PC-3 (cell line): ENCODE results near the gene CGNL1. TPM values are rescaled to one million over a fixed set of nuclear protein-coding genes. Genes with fewer than 3 reads are reported as not detected.

Source experiments
- ATAC-seq: fragments of 200-7000 bp; cut with Tn5 transposase; 2 replicates; pipeline ENCODE4 v1.9.1; 2020; ENCODE audit warnings: mild to moderate bottlenecking, moderate library complexity
- BruUV-seq: library from RNA; stranded (reverse); fragments of 400-500 nt; replicated peaks from 2 replicates; lab custom pipeline; 2021; lab: Mats Ljungman, UMichigan
- CTCF ChIA-PET: fragments of 300-600 bp; sonication (Branson Sonifier 250); formaldehyde crosslinking; loops from one replicate; lab custom pipeline; 2022; ENCODE audit warnings: antibody characterized with exemption; lab: Charles Lee
- POLR2A ChIA-PET: fragments of 300-600 bp; sonication (Branson Sonifier 250); formaldehyde crosslinking; loops from one replicate; lab custom pipeline; 2022; ENCODE audit warnings: antibody characterized with exemption; ENCODE audit not compliant: unreplicated experiment; lab: Charles Lee
- DNase-seq: peaks from one replicate; pipeline ENCODE4 v3.0.0-alpha.2; 2015
- H2AFZ ChIP-seq: fragments of 300-600 bp; sonication (generic); 2 replicates; pipeline ENCODE4 v1.6.0; 2016; ENCODE audit warnings: antibody characterized with exemption, low read length
- H3F3A ChIP-seq: fragments of 300-600 bp; sonication (generic); one replicate; pipeline ENCODE4 v1.6.0; 2017; ENCODE audit warnings: antibody characterized with exemption, low read length, control low read depth, mild to moderate bottlenecking; ENCODE audit not compliant: unreplicated experiment
- H3K27ac ChIP-seq: fragments of 300-600 bp; sonication (generic); 2 replicates; pipeline ENCODE4 v1.5.1; 2016; ENCODE audit warnings: mild to moderate bottlenecking, low read length
- H3K27me3 ChIP-seq: fragments of 300-600 bp; sonication (generic); 2 replicates; pipeline ENCODE4 v1.6.1; 2016; ENCODE audit warnings: low read length, mixed read lengths
- H3K36me3 ChIP-seq: fragments of 300-600 bp; sonication (generic); 2 replicates; pipeline ENCODE4 v1.6.1; 2016; ENCODE audit warnings: low read depth, mixed run types, low read length, mixed read lengths
- H3K4me1 ChIP-seq: fragments of 300-600 bp; sonication (generic); 2 replicates; pipeline ENCODE4 v1.5.1; 2016; ENCODE audit warnings: low read length; ENCODE audit not compliant: insufficient read depth
- H3K4me2 ChIP-seq: fragments of 300-600 bp; sonication (generic); 2 replicates; pipeline ENCODE4 v1.6.0; 2016; ENCODE audit warnings: low read length
- H3K4me3 ChIP-seq: fragments of 300-600 bp; sonication (generic); 2 replicates; pipeline ENCODE4 v1.5.1; 2016; ENCODE audit warnings: mild to moderate bottlenecking, low read length, mixed read lengths
- H3K79me2 ChIP-seq: fragments of 300-600 bp; sonication (generic); 2 replicates; pipeline ENCODE4 v1.6.1; 2017; ENCODE audit warnings: low read length, mixed read lengths
- H3K9ac ChIP-seq: fragments of 300-600 bp; sonication (generic); 2 replicates; pipeline ENCODE4 v1.6.0; 2016; ENCODE audit warnings: mild to moderate bottlenecking, low read length
- H3K9me2 ChIP-seq: fragments of 300-600 bp; sonication (generic); replicated peaks from 2 replicates; pipeline ENCODE4 v1.6.1; 2016; ENCODE audit warnings: mixed run types, low read length, mixed read lengths
- H3K9me3 ChIP-seq: fragments of 300-600 bp; sonication (generic); 2 replicates; pipeline ENCODE4 v1.6.1; 2016; ENCODE audit warnings: low read length, mixed read lengths
- H4K20me1 ChIP-seq: fragments of 300-600 bp; sonication (generic); 2 replicates; pipeline ENCODE4 v1.6.1; 2016; ENCODE audit warnings: low read length, mixed read lengths
- CTCF ChIP-seq: fragments of 300-600 bp; sonication (generic); conservative IDR thresholded peaks from 2 replicates; pipeline ENCODE4 v1.5.1; 2017; ENCODE audit warnings: antibody characterized with exemption, low read depth, mild to moderate bottlenecking, low read length
- EZH2 ChIP-seq: fragments of 300-600 bp; sonication (generic); IDR thresholded peaks from one replicate; pipeline ENCODE4 v1.6.1; 2017; ENCODE audit warnings: antibody characterized with exemption, mild to moderate bottlenecking, low read length; ENCODE audit not compliant: unreplicated experiment
- EZH2phosphoT487 ChIP-seq: fragments of 300-600 bp; sonication (generic); IDR thresholded peaks from 2 replicates; pipeline ENCODE4 v1.6.1; 2018; ENCODE audit warnings: mild to moderate bottlenecking, antibody characterized with exemption, low read length, borderline replicate concordance
- intact Hi-C: fragments of 100-400 bp; cut with micrococcal nuclease; formaldehyde crosslinking; loops from 2 replicates; pipeline ENCODE4 v1.9.0; 2023
- total RNA-seq: library from RNA; depleted of rRNA; stranded (reverse); fragments of >200 nt; gene quantifications from 2 replicates; pipeline ENCODE4 v1.2.3, GENCODE V29; 2014

Gene CGNL1
- total RNA-seq, 1 experiment from 2014 or later: 0.66 TPM

GRCh38 chr15:57377478-57377847 lies 1.2 kb downstream of the CGNL1 start:
- no peaks in the 10 kb centered on the region for H3F3A ChIP-seq
- H3K79me2 ChIP-seq: no peaks in the 10 kb centered on the region
- no peaks in the 10 kb centered on the region for H4K20me1 ChIP-seq
- POLR2A ChIA-PET: no interaction called here
- BruUV-seq: no TSS peak
- H3K9me2 ChIP-seq: no peaks in the 10 kb centered on the region
- intact Hi-C loops: loop anchor here (5.0 to 10.0 kb wide), 2 partner anchors 85 to 147 kb away; no protein-coding TSS in a partner anchor
- CTCF ChIA-PET: interaction anchor here (1.1 to 1.4 kb wide), 2 partner anchors 36 to 150 kb away, joined by 3 to 4 read pairs; no protein-coding TSS in a partner anchor
- H3K27me3 ChIP-seq: no peaks in the 10 kb centered on the region
- H3K4me3 ChIP-seq: peak overlapping the region; percentile 75
- no peaks in the 10 kb centered on the region for H3K36me3 ChIP-seq
- H3K4me2 ChIP-seq: peak overlapping the region; percentile 100
- ATAC-seq (peak; percentile 66), DNase-seq (peak; percentile 50)
- H3K9me3 ChIP-seq: no peaks in the 10 kb centered on the region
- 0 out of 2 replicates have a peak, but pooled peaks cover 7% of the 10 kb centered on the region for H3K4me1 ChIP-seq
- H3K9ac ChIP-seq: no peak overlapping the region
- H2AFZ ChIP-seq: peak overlapping the region; percentile 86
- TF ChIP-seq CTCF (peak; percentile 41), EZH2 (no peak), EZH2phosphoT487 (no peak)
- H3K27ac ChIP-seq: no peak overlapping the region

- POLR2A ChIA-PET: no interaction called here
- H3K27me3 ChIP-seq: no peaks in the 10 kb centered on the region
- DNase-seq (no peak), ATAC-seq (no peak)
- CTCF ChIA-PET: no interaction called here
- 0 out of 2 replicates have a peak, but pooled peaks cover 7% of the 10 kb centered on the region for H3K4me1 ChIP-seq
- H3K4me2 ChIP-seq: no peak overlapping the region
- no peaks in the 10 kb centered on the region for H4K20me1 ChIP-seq
- no peak overlapping the region for H3K27ac ChIP-seq
- TF ChIP-seq EZH2phosphoT487: no peak
- no peak for TF ChIP-seq CTCF
- TF ChIP-seq EZH2: no peak
- H2AFZ ChIP-seq: no peak overlapping the region
- intact Hi-C loops: loop anchor here (5.0 to 10.0 kb wide), 2 partner anchors 83 to 145 kb away; no protein-coding TSS in a partner anchor
- BruUV-seq: no TSS peak
- H3K9me3 ChIP-seq: no peaks in the 10 kb centered on the region
- no peaks in the 10 kb centered on the region for H3F3A ChIP-seq
- no peak overlapping the region for H3K9ac ChIP-seq
- H3K36me3 ChIP-seq: no peaks in the 10 kb centered on the region
- no peaks in the 10 kb centered on the region for H3K9me2 ChIP-seq
- no peaks in the 10 kb centered on the region for H3K79me2 ChIP-seq
- H3K4me3 ChIP-seq: no peak overlapping the region
Observed at GRCh38 chr15:57379487-57379886, 3.2 kb downstream of the CGNL1 start.

- H3K27me3 ChIP-seq: no peaks in the 10 kb centered on the region
- BruUV-seq: no TSS peak
- ATAC-seq (no peak), DNase-seq (no peak)
- intact Hi-C loops: no loop called here
- H3K9me3 ChIP-seq: no peaks in the 10 kb centered on the region
- no peak overlapping the region for H3K27ac ChIP-seq
- H3K79me2 ChIP-seq: no peaks in the 10 kb centered on the region
- TF ChIP-seq EZH2 (no peak), EZH2phosphoT487 (no peak), CTCF (no peak)
- no peaks in the 10 kb centered on the region for H3K9me2 ChIP-seq
- no peak overlapping the region for H3K9ac ChIP-seq
- H3K4me3 ChIP-seq: no peak overlapping the region
- H4K20me1 ChIP-seq: no peaks in the 10 kb centered on the region
- H2AFZ ChIP-seq: no peak overlapping the region
- 0 out of 2 replicates have a peak, but pooled peaks cover 14% of the 10 kb centered on the region for H3K4me1 ChIP-seq
- H3K4me2 ChIP-seq: no peak overlapping the region
- ChIA-PET CTCF (no interaction called here), POLR2A (no interaction called here)
- no peaks in the 10 kb centered on the region for H3K36me3 ChIP-seq
- no peaks in the 10 kb centered on the region for H3F3A ChIP-seq
Observed at GRCh38 chr15:57380854-57381253, 4.5 kb downstream of the CGNL1 start.
